GM23248 (cell line): ENCODE measurements around the gene ADCK2.

Experiments
- EZH2 ChIP-seq: fragments of 200-600 bp; sonication (generic); IDR thresholded peaks from 2 replicates; pipeline ENCODE4 v1.6.1; 2018; ENCODE audit warnings: antibody characterized with exemption, mild to moderate bottlenecking; ENCODE audit not compliant: insufficient read depth, poor library complexity, severe bottlenecking
- EZH2phosphoT487 ChIP-seq: fragments of 200-600 bp; sonication (generic); IDR thresholded peaks from 2 replicates; pipeline ENCODE4 v1.6.1; 2018; ENCODE audit warnings: antibody characterized with exemption, moderate library complexity, mild to moderate bottlenecking, low read depth; ENCODE audit not compliant: insufficient read depth

DNA sequence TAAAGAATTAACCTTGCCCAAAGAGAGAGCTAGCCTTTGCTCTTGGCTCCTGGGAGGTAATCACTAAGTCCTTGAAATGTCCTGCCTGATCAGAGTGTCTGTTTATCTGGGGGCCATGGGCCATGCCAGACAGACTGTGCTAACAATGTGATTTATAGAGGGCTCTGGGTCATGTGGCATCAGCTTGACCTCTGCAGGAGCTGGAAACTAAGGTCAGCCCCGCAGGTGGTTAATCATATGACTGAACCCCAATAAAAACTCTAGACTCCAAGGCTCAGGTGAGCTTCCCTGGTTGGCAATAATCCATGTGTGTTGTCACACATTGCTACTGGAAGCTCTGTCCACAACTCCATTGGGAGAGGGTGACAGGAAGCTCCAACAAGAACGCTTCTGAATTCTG is 71.3 kb downstream of the ADCK2 start:
- no peak for TF ChIP-seq EZH2
- no peak for TF ChIP-seq EZH2phosphoT487
